KBM-7 (cell line): ENCODE results near the gene BCAS1.

Source experiments
- DNase-seq: peaks from one replicate; pipeline ENCODE4 v3.0.0-alpha.2; 2015
- in situ Hi-C: fragments of 300-500 bp; cut with MboI; formaldehyde crosslinking; loops from 2 replicates; pipeline ENCODE4 v1.14.3; 2020; ENCODE audit warnings: low sequenced_read_pairs, low pct_unique_long_range_greater_than_20kb, mixed read lengths

BCAS1 gene

DNA sequence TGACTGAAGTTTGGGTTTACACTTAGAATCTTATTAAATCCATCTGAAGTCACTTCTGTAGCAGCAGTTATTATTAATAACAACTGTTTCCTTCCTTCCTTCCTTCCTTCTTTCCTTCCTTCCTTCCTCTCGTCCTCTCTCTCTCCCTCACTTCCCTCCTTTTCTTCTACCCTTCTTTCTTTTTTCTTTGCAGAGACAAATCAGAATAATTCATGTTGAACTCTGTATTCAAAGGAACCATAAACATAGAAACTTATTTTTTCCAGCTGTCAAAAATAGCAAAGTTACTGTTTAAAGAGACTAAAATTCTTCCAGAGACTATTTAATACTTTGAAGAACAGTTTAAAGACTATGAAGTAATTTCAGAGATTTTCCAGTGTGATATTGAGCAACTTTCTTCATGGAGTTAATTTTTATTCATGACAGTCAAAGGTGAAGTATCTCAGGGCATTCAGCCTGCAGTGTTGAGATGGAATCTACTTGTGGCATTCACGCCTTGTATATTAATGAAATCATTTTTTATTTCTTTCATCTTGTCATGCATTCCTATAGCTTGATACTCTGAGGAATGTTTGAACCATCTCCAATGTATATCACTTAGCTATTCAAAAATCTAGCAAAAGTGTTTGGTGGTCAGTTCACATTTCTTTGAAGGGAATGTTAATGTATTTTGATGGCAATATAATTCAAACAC, 109.7 kb downstream of the BCAS1 start:
- in situ Hi-C loops: loop anchor here (25.0 kb wide), 1 partner anchor 548 kb away; no protein-coding TSS in a partner anchor
- no peak for DNase-seq

DNA sequence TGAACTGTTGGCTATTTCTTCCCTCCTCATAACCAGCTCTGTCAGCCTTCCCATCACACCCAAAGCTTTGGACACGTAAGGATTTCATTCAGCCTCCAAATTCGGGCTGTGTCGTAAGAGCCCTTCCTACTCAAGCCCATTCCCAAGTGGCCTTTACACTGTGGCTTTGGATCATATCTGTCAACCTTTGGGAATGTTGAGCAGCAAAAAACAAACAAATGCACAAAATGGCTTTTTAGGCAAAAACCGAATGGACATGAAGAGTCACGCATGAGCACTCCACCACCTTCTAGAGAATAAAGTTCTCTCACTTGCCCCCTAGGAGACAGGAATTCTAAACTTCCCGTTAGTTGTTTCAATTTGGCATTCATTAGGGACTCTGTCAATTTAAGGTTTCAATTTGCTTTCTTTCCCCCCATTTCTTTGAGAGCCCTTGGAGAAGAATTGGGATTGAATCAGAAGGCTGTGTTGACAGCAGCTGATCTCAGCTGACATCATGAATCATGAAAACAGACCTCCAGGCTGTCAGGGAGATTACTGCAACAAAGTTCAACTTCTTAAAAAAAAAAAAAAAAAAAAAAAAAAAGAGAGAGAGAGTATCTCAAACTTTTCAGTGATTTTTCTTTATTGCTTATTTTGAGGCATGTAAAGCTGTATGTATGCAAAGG, 110.3 kb downstream of the BCAS1 start:
- in situ Hi-C loops: loop anchor here (25.0 kb wide), 1 partner anchor 548 kb away; no protein-coding TSS in a partner anchor
- no peak for DNase-seq

DNA sequence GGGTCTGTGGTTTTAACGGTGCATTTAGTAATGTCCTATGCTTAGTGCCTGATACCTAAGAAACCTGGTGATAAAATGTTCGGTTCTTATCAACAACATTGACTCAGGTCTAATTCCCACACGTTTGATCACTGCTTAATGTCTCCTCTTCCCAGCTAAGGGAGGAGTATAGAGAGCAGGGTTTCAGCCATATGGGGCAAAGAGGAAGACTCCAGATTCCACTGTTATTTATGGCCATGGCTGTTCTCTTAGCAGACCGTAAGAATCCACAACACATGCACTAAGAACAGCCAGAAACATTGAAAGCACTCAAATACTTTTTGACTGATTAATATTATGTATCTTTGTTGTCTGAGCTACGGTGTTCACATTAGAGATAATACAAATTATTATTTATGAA, 112.1 kb downstream of the BCAS1 start:
- in situ Hi-C loops: loop anchor here (25.0 kb wide), 1 partner anchor 546 kb away; no protein-coding TSS in a partner anchor
- no peak for DNase-seq

DNA sequence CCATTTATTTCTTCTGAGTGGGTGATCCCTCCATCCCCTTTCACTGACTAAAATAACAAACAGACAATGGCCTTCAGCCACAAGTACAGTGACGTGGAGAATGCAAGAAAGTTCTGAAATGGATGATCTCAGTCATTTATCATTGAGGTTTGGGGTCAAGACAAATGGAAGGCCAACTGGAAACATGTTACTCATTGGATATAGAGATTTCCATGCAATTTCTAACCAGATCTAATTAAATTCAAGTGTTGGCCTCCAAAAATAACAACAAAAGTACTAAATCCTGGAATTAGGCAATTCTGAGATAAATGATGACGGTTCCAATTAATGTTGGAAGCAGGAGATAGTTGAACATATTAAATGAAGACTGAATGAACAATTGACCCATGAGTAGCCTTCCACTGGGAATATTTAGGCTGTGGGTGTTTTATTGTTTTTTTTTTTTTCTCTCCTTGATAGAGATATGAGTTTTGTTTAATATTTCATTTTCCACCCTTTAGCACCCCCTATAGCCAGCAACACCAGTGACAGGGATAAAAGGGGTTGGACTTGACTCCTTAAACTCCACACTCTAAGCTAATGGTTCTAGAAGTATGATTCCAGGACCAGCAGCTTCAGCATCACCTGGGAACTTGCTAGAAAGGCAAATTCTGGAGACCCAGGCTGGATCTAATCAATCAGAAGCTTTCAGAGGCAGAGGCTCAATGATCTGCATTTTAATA, 112.8 kb downstream of the BCAS1 start:
- DNase-seq: peak; percentile 32
- in situ Hi-C loops: loop anchor here (25.0 kb wide), 1 partner anchor 545 kb away; no protein-coding TSS in a partner anchor

DNA sequence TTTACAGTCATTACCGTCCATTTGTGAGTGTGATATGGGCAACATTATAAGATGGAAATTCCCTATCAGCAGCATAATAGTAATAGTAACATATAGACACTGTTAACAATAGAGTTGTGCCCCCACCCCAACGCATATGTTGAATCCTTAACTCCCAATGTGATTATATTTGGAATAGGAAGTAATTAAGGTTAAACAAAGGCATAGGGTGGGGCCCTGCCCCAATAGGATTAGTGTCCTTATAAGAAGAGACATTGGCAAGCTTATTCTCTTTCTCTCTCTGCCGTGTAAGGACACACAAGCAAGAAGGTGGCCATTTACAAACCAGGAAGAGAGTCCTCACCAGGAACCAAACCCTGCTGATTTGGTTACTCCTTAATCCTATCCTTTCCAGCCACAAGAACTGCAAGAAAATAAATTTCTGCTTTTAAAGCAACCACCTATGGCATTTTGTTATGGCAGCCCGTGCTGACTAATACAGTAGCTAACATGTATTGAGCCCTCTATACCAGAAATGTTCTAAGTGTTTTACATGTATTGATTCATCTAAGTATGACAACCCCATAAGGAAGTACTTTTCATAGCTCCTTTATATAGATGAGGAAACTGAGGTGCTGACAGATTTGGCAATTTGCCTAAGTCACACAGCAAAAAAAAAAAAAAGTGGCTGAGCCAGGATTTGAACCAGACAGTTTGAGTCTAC, 114.2 kb downstream of the BCAS1 start:
- in situ Hi-C loops: loop anchor here (25.0 kb wide), 1 partner anchor 544 kb away; no protein-coding TSS in a partner anchor
- no peak for DNase-seq

DNA sequence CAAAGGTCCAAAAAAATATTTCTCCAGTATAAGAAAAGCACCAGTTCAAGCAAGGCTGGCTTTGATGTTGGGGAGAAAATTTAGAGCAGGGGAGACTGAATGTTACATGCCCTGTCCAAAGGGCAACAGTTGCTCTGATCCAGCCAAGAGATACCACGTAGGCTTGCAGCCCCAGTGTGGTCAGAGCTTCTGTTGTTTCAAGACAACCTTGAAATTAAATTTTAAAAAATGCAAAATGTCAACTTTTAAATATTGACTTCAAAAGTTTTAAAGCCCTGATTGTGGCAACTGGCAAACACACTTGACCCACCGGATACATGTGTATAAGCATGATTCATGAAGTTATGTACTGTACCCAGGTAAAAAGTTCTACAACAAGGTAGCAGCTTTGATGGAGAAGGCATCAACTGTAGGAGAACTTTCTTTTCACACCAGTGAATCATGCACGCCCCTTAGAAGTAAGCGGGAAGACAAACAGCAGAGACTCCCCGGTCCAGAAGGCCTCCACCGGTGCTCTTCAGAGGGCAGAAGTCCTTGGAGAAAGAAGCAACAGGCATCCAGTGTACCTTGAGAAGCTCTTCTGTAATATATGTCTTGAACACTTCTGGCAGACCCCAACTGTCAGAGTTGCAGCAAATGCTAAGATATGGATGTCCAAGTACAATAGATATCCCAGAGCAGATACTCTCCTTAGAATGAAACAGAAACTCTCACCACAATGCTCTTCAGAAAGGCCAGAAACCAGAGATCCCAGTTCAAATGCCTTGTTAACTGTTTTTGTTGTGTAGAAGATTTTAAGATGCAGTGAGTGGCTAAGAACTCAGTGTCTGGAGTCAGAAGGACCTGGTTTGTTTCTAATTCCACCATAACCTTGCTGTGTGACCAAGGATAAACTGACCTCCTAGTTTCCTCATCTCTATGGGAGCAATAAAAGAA, 115.4 kb downstream of the BCAS1 start:
- in situ Hi-C loops: loop anchor here (25.0 kb wide), 1 partner anchor 543 kb away; no protein-coding TSS in a partner anchor
- DNase-seq: no peak

DNA sequence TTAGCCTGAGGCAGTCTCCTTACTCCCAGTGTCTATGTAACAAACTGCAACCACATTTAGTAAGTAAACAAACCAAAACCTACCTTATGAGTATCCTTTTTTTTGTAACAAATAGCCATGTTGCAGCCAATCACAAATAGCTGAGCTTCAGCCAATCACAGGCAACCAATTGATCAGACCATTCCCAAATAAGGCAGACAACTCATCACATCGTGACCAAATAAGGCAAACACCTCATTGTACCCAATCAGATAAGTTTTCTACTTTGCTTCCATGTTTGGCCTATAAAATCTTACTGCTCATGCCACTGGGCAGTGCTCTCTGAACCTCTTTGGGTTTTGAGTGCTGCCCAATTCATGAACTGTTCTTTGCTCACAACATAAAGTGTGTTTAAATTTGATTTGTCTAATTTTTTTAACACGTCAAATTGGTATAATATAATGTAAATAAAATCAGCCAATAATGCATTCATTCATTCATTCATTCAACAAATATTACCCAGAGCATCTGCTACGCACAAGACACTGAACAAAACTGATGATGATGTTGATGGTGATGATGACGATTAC, 117.8 kb downstream of the BCAS1 start:
- in situ Hi-C loops: loop anchor here (25.0 kb wide), 1 partner anchor 540 kb away; no protein-coding TSS in a partner anchor
- DNase-seq: no peak

DNA sequence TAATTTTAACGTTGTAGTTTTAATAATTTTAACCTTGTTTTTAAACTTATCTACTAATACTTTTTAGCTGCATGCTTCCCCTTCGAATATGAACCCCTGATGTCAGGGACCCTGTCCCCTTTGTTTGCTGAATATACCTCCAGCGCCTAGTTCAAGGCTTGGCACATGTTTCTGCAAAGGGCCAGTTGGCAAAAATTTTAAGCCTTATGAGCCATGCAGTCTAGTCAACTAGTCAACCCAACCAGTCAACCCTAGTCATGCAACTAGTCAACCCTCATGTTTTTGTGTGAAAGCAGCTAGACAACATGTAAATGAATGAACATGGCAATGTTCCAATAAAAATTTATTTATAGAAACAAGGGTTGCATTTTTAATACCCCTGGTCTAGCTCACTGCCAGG, 119.8 kb downstream of the BCAS1 start:
- no peak for DNase-seq
- in situ Hi-C loops: loop anchor here (25.0 kb wide), 1 partner anchor 538 kb away; no protein-coding TSS in a partner anchor

DNA sequence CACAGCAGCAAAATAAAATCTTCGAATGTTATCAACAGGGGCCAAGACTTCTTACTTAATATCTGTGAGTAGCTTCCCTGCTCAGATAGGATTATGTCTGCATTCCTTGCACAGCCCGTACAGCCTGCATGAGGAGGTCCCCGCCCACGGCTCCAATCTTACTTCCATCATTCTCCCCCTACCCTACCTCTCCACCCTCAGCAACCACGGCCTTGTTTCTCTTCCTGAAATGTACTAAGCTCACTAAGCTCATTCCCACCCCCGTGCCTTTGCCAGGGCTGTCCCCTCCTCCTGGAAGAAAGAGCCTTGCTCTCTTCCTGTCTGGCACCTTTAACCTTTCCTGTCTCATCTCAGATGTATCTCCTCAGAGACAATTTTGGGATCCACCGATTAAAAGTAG, 120.4 kb downstream of the BCAS1 start:
- DNase-seq: no peak
- in situ Hi-C loops: loop anchor here (25.0 kb wide), 1 partner anchor 538 kb away; no protein-coding TSS in a partner anchor

DNA sequence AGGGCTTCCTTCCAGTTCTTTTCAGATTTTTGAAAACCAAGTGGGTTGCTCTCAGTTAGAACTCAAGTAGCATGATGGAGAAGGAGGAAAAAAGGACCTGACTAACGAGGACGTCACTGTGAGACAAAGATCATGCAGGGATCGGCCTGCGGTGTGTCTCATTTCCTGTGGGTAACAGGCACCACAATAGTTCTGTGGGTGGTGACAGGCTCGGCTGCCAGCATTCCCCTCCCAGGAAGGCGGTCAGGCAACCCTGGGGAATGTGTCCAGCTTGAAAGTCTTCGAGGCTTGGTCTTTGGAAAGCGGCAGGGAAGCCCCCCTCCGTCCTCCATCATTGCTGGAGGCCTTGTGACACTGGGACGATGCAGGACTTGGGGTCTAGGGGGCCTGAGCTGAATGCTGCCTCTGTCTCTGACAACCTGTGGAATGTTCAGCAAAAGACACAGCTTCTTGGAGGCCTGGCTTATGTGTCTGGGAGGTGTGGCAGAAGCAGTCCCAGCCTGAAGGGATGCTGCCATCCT, 121.0 kb downstream of the BCAS1 start:
- DNase-seq: peak; percentile 71
- in situ Hi-C loops: no loop called here

DNA sequence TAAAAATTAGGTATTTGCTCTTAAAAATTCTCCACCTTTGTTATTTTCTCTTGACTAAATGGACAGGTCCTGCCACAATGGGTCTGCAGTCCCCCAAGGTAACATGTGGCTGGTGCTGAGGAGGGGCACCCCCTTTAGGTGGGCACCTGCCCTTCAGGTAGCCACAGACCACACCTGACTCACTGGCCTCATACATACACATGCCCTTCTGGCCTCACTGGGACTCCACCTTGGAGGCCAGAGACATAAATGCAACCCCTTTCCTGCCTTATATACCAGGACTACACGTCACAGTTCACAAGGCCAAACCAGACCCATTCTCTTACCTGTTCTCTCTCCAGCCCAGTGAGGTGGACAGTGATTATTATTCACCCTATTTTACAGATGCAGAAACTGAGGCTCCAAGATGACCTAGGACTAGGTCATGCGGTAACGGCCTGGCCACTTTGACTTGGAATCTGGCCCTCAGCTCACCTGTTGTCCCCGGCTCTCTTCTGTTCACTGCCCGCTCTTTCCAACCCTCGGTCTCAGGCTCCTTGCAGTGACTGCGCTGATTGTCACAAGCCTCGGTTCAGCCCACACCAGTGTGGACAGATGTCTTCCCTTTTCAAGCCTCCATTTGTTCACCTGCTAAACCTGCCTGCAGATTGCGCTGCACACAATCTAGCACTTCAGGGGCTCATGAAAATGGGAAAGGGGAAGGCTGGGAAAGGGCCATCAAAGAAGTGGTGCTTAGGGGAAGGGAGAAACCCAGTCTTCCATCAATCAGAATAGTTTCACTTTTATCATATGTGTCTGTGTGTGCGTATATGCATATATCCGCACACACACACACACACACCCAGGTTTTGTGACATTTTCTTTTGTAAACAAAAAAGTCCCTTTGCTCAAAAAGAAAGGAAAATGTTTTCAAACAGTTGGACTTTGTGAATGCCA, 121.7 kb downstream of the BCAS1 start:
- DNase-seq: no peak
- in situ Hi-C loops: no loop called here

DNA sequence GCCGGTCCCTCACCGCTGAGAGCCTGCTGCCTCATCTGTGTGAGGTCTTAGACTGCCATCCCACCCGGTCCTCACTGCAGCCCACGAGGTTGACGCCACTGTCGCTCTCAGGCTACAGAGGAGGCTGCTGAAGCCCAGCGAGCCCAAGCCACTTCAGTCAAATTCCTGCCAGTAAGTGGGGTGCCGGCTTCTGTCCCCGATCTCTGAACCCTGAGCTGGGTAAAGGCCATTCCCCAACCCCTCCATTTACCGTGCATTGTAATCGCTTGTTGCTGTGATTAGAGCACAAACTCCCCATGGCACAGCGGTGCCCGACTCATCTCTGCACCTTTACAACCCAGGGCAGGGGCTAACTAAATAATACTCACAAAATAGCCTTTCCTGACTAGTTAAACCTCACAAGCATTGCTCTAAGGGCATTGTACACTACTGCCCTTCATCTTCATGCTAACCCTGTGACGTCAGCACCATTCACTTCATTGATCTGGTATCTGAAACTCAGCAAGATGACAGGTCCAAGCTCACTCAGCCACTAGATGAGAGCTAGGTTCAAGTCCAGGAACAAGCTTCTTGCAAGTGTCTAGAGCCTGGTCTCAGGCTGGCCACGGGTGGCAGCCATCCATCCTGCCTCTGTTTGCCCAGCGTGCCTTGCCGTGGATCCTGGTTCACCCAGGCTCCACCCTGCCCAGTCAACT, 122.7 kb downstream of the BCAS1 start:
- in situ Hi-C loops: no loop called here
- no peak for DNase-seq

DNA sequence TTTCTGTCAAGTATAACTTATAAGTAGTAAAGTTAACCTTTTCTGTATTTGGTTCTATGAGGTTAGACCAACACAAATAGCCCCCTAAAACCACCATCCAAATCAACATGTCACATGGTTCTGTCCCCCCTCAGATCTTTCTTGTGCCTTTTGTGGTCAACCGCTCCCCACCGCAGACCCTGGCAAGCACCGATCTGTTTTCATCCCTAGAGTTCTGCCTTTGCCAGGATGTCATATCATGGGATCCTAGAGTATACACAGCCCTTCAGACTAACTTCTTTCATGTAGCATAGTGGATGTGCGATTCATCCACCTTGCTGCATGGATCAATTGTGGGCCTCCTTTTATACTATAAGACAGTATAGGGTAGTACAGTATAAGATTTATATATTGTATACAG, 124.3 kb downstream of the BCAS1 start:
- in situ Hi-C loops: no loop called here
- no peak for DNase-seq

DNA sequence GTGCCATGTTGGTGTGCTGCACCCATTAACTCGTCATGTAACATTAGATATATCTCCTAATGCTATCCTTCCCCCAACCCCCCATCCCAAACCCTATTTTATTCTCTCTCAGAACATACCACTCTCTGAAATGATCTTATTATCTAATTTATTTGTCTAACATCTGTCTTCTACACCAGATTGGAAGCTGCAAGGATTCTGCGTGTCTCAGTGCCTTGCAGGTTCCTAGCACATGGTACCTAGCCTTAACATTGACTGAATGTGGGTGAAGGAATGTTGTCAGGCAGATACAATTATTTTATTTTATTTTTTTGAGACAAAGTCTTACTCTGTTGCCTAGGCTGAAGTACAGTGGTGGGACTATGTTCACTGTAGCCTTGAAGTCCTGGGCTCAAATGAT, 124.9 kb downstream of the BCAS1 start:
- no peak for DNase-seq
- in situ Hi-C loops: no loop called here

DNA sequence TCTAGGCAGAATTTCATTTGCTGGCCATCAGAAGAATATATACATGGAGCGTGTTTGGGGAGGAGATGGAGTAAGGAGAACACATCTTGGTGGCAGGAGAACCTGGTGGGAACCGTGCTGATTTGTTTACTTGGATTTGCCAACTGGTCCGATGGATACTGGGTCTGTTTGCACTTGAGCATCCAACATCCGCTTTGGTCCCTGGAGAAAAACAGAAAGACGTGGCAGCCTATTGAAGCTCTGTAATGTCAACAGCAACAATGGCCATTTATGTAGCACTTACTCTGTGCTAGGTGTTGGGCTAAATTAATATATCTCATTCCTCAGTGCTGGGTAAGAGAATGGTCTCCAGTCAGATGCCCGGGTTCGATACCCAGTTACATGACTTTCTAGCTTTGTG, 125.6 kb downstream of the BCAS1 start:
- no peak for DNase-seq
- in situ Hi-C loops: no loop called here
